Small intestine (tissue), 7 donors: ENCODE data around the gene EWSR1. TPM values are rescaled to one million over a fixed set of nuclear protein-coding genes. Genes with fewer than 3 reads are reported as not detected.

Experiments
- DNase-seq, 2 donors: peaks; one replicate each; pipeline versions ENCODE4 v3.0.0 to v3.0.0-alpha.2; 2013
- FAIRE-seq: peaks from 2 replicates; lab custom pipeline; 2012; peaks lifted over from hg19 to GRCh38; lab: Jason Lieb, UNC
- H3K27ac ChIP-seq, 3 donors: one replicate each; pipeline ENCODE4 v1.5.1; 2013; ENCODE audit warnings: low read length in 2 of 3, mild to moderate bottlenecking in 2 of 3, control low read depth in 1 of 3, inconsistent platforms in 1 of 3, low read depth in 1 of 3, moderate library complexity in 1 of 3
- H3K27me3 ChIP-seq, 3 donors: one replicate each; pipeline ENCODE4 v1.6.1; 2013; ENCODE audit warnings: low read length in 3 of 3, inconsistent platforms in 1 of 3; ENCODE audit not compliant: control insufficient read depth in 3 of 3, insufficient read depth in 3 of 3
- H3K36me3 ChIP-seq, 3 donors: one replicate each; pipeline ENCODE4 v1.6.1; 2013; ENCODE audit warnings: low read length in 3 of 3, inconsistent platforms in 1 of 3, low read depth in 1 of 3, mild to moderate bottlenecking in 1 of 3, moderate library complexity in 1 of 3; ENCODE audit not compliant: control insufficient read depth in 3 of 3, insufficient read depth in 2 of 3
- H3K4me1 ChIP-seq, 3 donors: one replicate each; pipeline ENCODE4 v1.6.1; 2013; ENCODE audit warnings: low read length in 2 of 3, inconsistent platforms in 1 of 3, low read depth in 1 of 3, mild to moderate bottlenecking in 1 of 3, moderate library complexity in 1 of 3; ENCODE audit not compliant: control insufficient read depth in 3 of 3, insufficient read depth in 2 of 3
- H3K4me3 ChIP-seq, 3 donors: one replicate each; pipeline ENCODE4 v1.5.1; 2013; ENCODE audit warnings: low read length in 3 of 3, control low read depth in 1 of 3, inconsistent platforms in 1 of 3, low read depth in 1 of 3, mild to moderate bottlenecking in 1 of 3, moderate library complexity in 1 of 3
- H3K9me3 ChIP-seq, 2 donors: one replicate each; pipeline ENCODE4 v1.6.1; 2013; ENCODE audit warnings: low read depth in 1 of 2, low read length in 1 of 2; ENCODE audit not compliant: control insufficient read depth in 2 of 2, insufficient read depth in 1 of 2
- WGBS, 3 donors: extraction: QIAGEN DNeasy Blood & Tissue Kit; methylation state at CpG; one replicate each; pipeline ENCODE4 v1.1.7; 2013; 5-methylcytosine and 5-hydroxymethylcytosine counted together
- polyA plus RNA-seq, 4 donors: library from polyadenylated mRNA; stranded (reverse) in 3 of 4; unstranded in 1 of 4; fragments of 200-250 nt in 3 of 4; fragments of 120-200 nt in 1 of 4; gene quantifications; one replicate each; pipeline versions ENCODE4 v1.2.1 to v1.2.3, GENCODE V29; 2013
- donor health status: healthy with polysubstance abuse.
- donor health status: control.
- donor health status: control.
- donor health status: Bipolar disorder and iron deficiency.
- donor health status: healthy.

EWSR1 gene
- polyA plus RNA-seq, 4 donors: 145 to 245 (median 186) TPM

DNA sequence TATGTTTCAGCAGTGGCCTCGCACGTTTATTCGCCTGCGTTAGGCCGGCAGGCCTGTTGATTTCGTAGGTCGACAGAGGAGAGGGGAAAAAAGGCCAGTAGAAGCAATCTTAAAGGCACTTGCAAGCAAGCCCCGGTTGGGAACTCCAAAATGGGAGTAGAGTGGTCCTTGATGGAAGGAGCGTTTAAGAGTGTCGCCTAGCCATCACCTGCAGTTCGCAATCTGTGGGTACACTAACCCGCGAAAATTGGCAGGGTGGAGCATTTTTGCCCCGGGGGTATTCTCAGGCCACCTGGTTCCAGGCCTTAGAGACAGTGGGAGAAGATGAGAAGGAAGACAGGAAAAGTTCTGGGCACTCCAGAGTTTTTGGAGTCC is 1.1 kb downstream of the EWSR1 start:
- no peak for FAIRE-seq
- Histone ChIP-seq H3K4me1 (peaks cover 2 to 33% (median 11%) of the 10 kb centered on the region in 3 donors), H3K27me3 (no peaks in the 10 kb centered on the region), H3K36me3 (peaks cover 5 to 28% (median 7%) of the 10 kb centered on the region in 3 donors), H3K9me3 (no peaks in the 10 kb centered on the region), H3K4me3 (peak overlapping the region; percentile 70 to 98 (median 90)), H3K27ac (peak overlapping the region; percentile 89 to 98 (median 92))
- WGBS, 3 donors: 0 to 1% (median 0%) methylated on average over 14 of the region's 14 CpGs
- peak in 1 of 2 donors; percentile 20 for DNase-seq

DNA sequence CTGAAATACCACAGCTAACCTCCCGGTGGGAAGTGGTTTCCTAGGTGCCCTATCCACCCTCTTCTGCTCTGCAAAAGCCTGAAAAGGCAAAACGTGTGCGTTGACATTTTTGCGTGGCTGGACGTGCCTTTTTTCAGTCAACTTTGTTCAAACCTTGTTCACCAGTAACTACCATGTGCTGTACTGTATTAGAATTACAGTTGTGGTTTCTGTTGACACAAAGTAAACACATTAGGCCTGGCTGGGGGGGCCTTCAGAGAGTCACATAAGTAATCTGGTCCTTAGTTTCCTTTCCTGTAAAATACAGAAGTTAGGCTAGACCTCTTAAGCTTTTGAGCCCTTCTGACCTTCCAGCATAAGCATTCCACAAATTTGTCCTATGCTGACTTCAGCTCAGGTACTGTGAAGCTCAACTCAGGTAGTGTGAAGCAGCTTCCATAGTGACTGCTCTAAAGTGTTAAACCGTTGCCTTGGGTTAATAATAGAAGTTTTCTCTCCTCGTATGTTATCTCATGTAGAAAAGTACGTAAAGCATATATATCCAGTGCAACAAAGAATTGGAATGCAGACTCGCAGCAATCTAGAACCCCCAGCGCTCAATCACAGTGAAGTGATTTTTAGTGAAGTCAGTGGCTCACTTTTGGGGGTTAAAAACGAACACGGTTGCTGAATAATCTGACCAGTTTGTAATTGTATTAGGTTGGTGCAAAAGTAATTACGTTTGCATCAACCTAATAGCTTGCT is 1.8 kb downstream of the EWSR1 start:
- peak overlapping the region in 2 of 3 donors; percentile 5 to 92 for H3K27ac ChIP-seq
- FAIRE-seq: no peak
- H3K4me1 ChIP-seq: peaks cover 2 to 34% (median 11%) of the 10 kb centered on the region in 3 donors
- H3K27me3 ChIP-seq: no peaks in the 10 kb centered on the region
- peaks cover 5 to 25% (median 7%) of the 10 kb centered on the region in 3 donors for H3K36me3 ChIP-seq
- no peaks in the 10 kb centered on the region for H3K9me3 ChIP-seq
- 3 to 8% (median 4%) methylated on average over 13 of the region's 13 CpGs for WGBS, 3 donors
- DNase-seq: peak; percentile 20 to 49
- H3K4me3 ChIP-seq: peak overlapping the region; percentile 70 to 98 (median 90)

DNA sequence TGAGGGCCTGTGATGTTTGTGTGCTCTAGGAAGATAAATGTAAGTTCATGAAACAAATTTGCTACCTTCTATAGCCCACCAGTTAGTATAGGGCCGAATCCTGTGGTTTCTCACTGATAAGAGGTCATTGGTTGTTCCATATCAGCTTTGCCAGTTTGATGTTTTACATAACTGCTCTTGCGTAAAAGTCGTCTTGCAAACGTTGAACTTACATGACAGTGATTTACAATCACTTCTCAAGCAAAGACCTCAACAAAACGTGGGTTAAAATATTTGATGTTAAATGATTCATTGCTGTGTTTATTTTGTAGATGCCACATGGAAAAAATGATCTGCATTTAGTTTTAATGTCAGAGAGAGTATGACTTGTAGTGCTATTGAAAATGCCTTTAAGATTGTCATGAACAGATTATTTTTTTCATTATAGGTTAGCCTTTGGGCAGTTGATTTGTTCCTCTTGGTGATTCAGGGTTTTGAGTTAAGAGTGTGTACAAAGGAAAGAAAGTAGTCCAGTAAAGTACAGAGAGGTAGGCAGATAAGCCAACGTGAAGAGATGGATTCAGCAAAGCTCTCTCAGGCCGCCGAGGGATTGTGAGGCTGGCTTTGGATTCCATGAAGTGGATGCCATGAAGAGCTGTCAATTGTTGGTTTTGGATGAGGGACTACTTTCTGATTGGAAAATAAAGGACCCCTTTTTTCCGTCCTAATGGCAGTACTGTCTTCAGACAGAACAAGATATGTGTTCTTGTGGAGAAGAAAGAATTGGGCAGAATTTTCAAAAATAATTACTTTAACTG is 2.6 kb downstream of the EWSR1 start:
- Histone ChIP-seq H3K27ac (peak overlapping the region in 1 of 3 donors; percentile 92), H3K27me3 (no peaks in the 10 kb centered on the region), H3K9me3 (no peaks in the 10 kb centered on the region), H3K36me3 (peaks cover 4 to 17% (median 5%) of the 10 kb centered on the region in 3 donors), H3K4me1 (peaks cover 2 to 40% (median 11%) of the 10 kb centered on the region in 3 donors), H3K4me3 (peak overlapping the region in 2 of 3 donors; percentile 70 to 98)
- FAIRE-seq (no peak), DNase-seq (peak; percentile 73 to 77)
- 6 to 13% (median 11%) methylated on average over 9 of the region's 9 CpGs for WGBS, 3 donors

DNA sequence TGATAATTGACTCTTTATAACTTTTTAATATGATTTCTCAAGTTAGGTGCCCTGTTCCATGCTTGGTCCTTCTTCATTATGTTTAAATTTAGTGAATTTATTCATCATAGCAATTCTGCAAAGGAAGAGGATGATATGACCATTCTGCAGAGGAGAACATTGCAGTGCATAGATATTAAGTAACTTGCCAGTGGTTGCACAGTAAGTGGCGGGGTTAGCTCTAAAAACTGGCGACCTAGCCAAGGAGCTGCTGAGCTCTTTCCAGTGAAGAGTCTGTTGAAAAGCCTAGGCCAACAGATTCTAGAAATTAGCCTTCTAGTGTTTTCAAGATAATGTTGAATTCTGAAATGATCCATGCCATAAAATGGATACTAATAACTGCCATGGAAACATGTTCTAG is 4.6 kb downstream of the EWSR1 start:
- Histone ChIP-seq H3K27ac (no peak overlapping the region), H3K4me3 (no peak overlapping the region), H3K36me3 (peaks cover 6 to 14% (median 6%) of the 10 kb centered on the region in 3 donors), H3K4me1 (peaks cover 2 to 43% (median 10%) of the 10 kb centered on the region in 3 donors), H3K27me3 (no peaks in the 10 kb centered on the region), H3K9me3 (no peaks in the 10 kb centered on the region)
- no peak for FAIRE-seq
- 73 to 92% (median 79%) methylated on average over 2 of the region's 2 CpGs for WGBS, 3 donors
- no peak for DNase-seq

DNA sequence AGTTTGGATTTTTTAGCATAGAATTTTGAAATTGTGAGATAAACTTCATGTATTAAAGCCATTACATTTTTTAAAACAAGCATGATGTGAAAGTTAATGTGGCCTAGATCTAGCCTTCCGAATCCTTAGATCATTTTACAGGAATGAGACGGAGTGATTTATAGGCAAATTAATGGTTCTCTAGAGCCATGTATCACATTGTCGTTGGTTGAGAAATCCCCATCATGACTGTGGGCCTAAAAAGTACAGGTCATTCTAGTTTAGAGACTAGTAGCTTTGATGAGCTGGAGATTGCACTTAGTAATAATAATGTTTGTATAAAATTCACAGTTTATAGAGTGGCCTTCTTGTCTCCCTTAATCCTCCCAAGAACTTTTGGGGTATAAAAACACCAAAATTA is 7.1 kb downstream of the EWSR1 start:
- Histone ChIP-seq H3K4me3 (no peak overlapping the region), H3K27ac (no peak overlapping the region), H3K9me3 (no peaks in the 10 kb centered on the region), H3K27me3 (no peaks in the 10 kb centered on the region), H3K4me1 (peaks cover 2 to 47% (median 10%) of the 10 kb centered on the region in 3 donors), H3K36me3 (peaks cover 13 to 29% (median 14%) of the 10 kb centered on the region in 3 donors)
- WGBS, 3 donors: 18 to 51% (median 25%) methylated on average over 3 of the region's 3 CpGs
- FAIRE-seq (no peak), DNase-seq (no peak)

DNA sequence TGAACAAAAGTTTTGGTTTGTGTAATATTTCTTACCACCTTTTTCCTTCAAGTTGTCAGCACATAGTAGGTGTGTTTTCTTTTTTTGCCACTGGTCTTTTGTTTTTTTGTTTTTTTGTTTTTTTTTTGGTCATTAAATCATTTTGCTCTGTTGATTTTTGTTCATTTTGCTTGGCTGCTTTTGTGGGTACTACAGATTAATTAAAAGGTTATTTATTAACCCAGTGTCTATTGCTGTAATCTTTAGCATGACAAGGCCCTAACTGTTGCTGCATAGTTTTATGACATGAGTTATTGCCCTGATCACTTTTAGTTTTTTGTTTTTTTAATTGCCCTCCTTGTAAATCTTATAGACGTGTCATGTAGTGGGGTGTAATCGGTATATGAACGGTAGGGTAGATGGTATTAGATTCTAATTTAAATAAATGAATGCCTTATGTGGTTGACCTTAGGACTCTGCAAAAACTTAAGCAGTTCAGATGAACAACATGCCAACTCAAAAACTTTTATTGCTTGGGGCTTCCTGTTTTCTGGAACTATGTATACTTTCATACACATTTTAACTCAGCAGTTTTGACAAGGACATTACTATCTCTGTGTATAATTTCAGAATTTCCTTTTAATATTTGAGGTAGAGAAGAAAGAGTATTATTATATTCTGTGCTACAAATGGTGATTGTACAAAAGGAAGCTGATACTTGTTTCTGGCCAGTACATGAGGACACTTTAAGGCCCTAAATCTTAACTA is 7.9 kb downstream of the EWSR1 start:
- DNase-seq (peak; percentile 81 to 90), FAIRE-seq (peak; percentile 75)
- H3K27ac ChIP-seq: no peak overlapping the region
- H3K27me3 ChIP-seq: no peaks in the 10 kb centered on the region
- peaks cover 2 to 41% (median 8%) of the 10 kb centered on the region in 3 donors for H3K4me1 ChIP-seq
- no peak overlapping the region for H3K4me3 ChIP-seq
- peaks cover 13 to 33% (median 17%) of the 10 kb centered on the region in 3 donors for H3K36me3 ChIP-seq
- H3K9me3 ChIP-seq: no peaks in the 10 kb centered on the region
- 13 to 53% (median 41%) methylated on average over 3 of the region's 3 CpGs for WGBS, 3 donors

DNA sequence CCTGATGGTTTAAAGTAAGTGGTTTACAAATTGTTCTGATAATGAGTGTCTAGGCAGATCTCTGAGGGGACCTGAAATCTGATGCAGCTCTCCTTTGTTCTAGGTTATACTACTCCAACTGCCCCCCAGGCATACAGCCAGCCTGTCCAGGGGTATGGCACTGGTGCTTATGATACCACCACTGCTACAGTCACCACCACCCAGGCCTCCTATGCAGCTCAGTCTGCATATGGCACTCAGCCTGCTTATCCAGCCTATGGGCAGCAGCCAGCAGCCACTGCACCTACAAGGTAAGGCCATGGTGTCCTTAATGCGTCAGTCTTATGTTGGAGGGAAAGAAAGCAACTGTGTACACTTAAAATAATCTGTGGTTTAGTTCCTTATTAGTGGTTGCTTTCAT is 9.9 kb downstream of the EWSR1 start:
- 88 to 93% (median 89%) methylated on average over 1 of the region's 1 CpG for WGBS, 3 donors
- no peak for DNase-seq
- H3K27ac ChIP-seq: no peak overlapping the region

DNA sequence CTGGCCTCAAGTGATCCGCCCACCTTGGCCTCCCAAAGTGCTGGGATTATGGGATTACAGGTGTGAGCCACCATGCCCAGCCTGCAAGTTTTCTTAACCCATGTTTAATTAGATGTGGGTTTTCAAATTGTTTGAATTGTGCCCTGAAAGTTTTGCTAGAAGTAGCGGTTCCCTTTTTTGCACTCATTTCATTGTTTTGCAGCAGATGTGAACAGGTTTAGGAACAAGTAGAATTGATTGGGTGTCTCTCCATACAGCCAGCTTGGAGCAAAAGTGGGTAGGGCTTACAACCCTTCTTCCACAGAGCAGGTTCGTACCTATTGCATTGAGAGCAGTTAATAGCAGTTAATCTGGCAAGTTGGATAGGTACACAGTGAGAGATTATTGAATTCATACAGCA is 16.1 kb downstream of the EWSR1 start:
- Histone ChIP-seq H3K4me1 (no peaks in the 10 kb centered on the region), H3K9me3 (no peaks in the 10 kb centered on the region), H3K4me3 (no peak overlapping the region), H3K27ac (no peak overlapping the region), H3K36me3 (peaks cover 25 to 69% (median 37%) of the 10 kb centered on the region in 3 donors), H3K27me3 (no peaks in the 10 kb centered on the region)
- DNase-seq: no peak
- no peak for FAIRE-seq
- 93 to 95% (median 93%) methylated on average over 3 of the region's 3 CpGs for WGBS, 3 donors

More for the DNA sequence above, 9.9 kb downstream of the EWSR1 start:
- Histone ChIP-seq H3K36me3 (peaks cover 13 to 43% (median 19%) of the 10 kb centered on the region in 3 donors), H3K4me3 (no peak overlapping the region), H3K9me3 (no peaks in the 10 kb centered on the region), H3K4me1 (peaks cover 2 to 24% (median 2%) of the 10 kb centered on the region in 3 donors), H3K27me3 (no peaks in the 10 kb centered on the region)
- no peak for FAIRE-seq
